Breast epithelium (tissue), 4 donors: ENCODE measurements around the gene ACO2. TPM values are rescaled to one million over a fixed set of nuclear protein-coding genes. Genes with fewer than 3 reads are reported as not detected.
A peak's percentile ranks its signal among the peaks of the same experiment; 100 is the strongest.

ENCODE experiments used
- DNase-seq, 2 donors: peaks; one replicate each; pipeline ENCODE4 v3.0.0-alpha.2; 2019; ENCODE audit warnings: low spot score in 2 of 2
- H3K27ac ChIP-seq, 2 donors: fragments of 200-600 bp; sonication (generic) in 1 of 2; one replicate each; pipeline ENCODE4 v1.5.1; 2016 to 2019; ENCODE audit warnings: mild to moderate bottlenecking in 1 of 2
- H3K27me3 ChIP-seq, 2 donors: fragments of 200-600 bp; sonication (generic) in 1 of 2; one replicate each; pipeline versions ENCODE4 v1.5.1 to v1.6.0; 2017 to 2019; ENCODE audit warnings: control low read depth in 1 of 2, mild to moderate bottlenecking in 1 of 2
- H3K36me3 ChIP-seq: fragments of 200-600 bp; one replicate; pipeline ENCODE4 v1.5.1; 2019
- H3K4me1 ChIP-seq, 2 donors: fragments of 200-600 bp; sonication (generic); one replicate each; pipeline ENCODE4 v1.5.1; 2016 to 2019; ENCODE audit warnings: control low read depth in 1 of 2
- H3K4me3 ChIP-seq, 3 donors: fragments of 200-600 bp; sonication (generic); 1 replicate in 2 of 3; 2 replicates in 1 of 3; pipeline ENCODE4 v1.5.1; 2016 to 2019; ENCODE audit warnings: mild to moderate bottlenecking in 3 of 3, moderate library complexity in 2 of 3
- H3K9me3 ChIP-seq, 2 donors: fragments of 200-600 bp; sonication (generic) in 1 of 2; one replicate each; pipeline ENCODE4 v1.5.1; 2016 to 2019; ENCODE audit warnings: control low read depth in 1 of 2
- CTCF ChIP-seq, 3 donors: fragments of 450-650 bp; IDR thresholded peaks; one replicate each; pipeline ENCODE4 v1.5.1; 2016 to 2017; ENCODE audit warnings: antibody characterized with exemption in 3 of 3, mild to moderate bottlenecking in 3 of 3, moderate library complexity in 3 of 3
- POLR2A ChIP-seq: fragments of 450-650 bp; IDR thresholded peaks from one replicate; pipeline ENCODE4 v1.6.1; 2016; ENCODE audit warnings: antibody characterized with exemption, mild to moderate bottlenecking, moderate library complexity
- POLR2AphosphoS5 ChIP-seq, 3 donors: sonication (generic); formaldehyde crosslinking; IDR thresholded peaks; one replicate each; pipeline ENCODE4 v1.6.1; 2017; ENCODE audit warnings: antibody characterized with exemption in 3 of 3
- intact Hi-C: fragments of 100-400 bp; cut with DNase I; formaldehyde crosslinking; loops from one replicate; pipeline ENCODE4 v1.15.1; 2023; ENCODE audit warnings: low total_unique reads
- total RNA-seq, 3 donors: library from RNA; depleted of rRNA; stranded (reverse); fragments of >200 nt; gene quantifications; one replicate each; pipeline ENCODE4 v1.1.0, GENCODE V29; 2016

The ACO2 gene
- total RNA-seq, 3 donors from 2014 or later: 58.1 to 92.2 (median 65.2) TPM

- intact Hi-C loops: no loop called here
- no peaks in the 10 kb centered on the region for H3K36me3 ChIP-seq
- DNase-seq: no peak
- TF ChIP-seq POLR2AphosphoS5 (IDR thresholded peaks at IDR 0.05) (no peak), POLR2A (no peak), CTCF (IDR thresholded peaks at IDR 0.05) (no peak)
- H3K4me3 ChIP-seq: peak overlapping the region in 2 of 3 donors; percentile 38 to 57
- H3K9me3 ChIP-seq: no peaks in the 10 kb centered on the region
- H3K4me1 ChIP-seq: no peaks in the 10 kb centered on the region
- no peaks in the 10 kb centered on the region for H3K27me3 ChIP-seq
- H3K27ac ChIP-seq: peak overlapping the region in 1 of 2 donors; percentile 52
These were observed 92.9 kb downstream of the ACO2 start for GRCh38 chr22:41561788-41562187.

GRCh38 chr22:41562461-41562860 lies 93.5 kb downstream of the ACO2 start:
- Histone ChIP-seq H3K36me3 (no peaks in the 10 kb centered on the region), H3K27ac (peak overlapping the region; percentile 8 to 61), H3K4me1 (no peaks in the 10 kb centered on the region), H3K27me3 (no peaks in the 10 kb centered on the region), H3K9me3 (no peaks in the 10 kb centered on the region), H3K4me3 (no peak overlapping the region)
- TF ChIP-seq CTCF (IDR thresholded peaks at IDR 0.05) (no peak), POLR2A (no peak), POLR2AphosphoS5 (IDR thresholded peaks at IDR 0.05) (no peak)
- no peak for DNase-seq
- intact Hi-C loops: no loop called here

- Histone ChIP-seq H3K36me3 (no peaks in the 10 kb centered on the region), H3K27me3 (no peaks in the 10 kb centered on the region), H3K4me1 (no peaks in the 10 kb centered on the region), H3K9me3 (no peaks in the 10 kb centered on the region), H3K27ac (peak overlapping the region; percentile 8 to 61), H3K4me3 (no peak overlapping the region)
- intact Hi-C loops: no loop called here
- no peak for DNase-seq
- no peak for TF ChIP-seq POLR2AphosphoS5 (IDR thresholded peaks at IDR 0.05)
- no peak for TF ChIP-seq POLR2A
- TF ChIP-seq CTCF (IDR thresholded peaks at IDR 0.05): no peak
These were observed 94.3 kb downstream of the ACO2 start for GRCh38 chr22:41563051-41563711.

- Histone ChIP-seq H3K4me3 (no peak overlapping the region), H3K9me3 (no peaks in the 10 kb centered on the region), H3K27me3 (no peaks in the 10 kb centered on the region), H3K36me3 (no peaks in the 10 kb centered on the region), H3K4me1 (no peaks in the 10 kb centered on the region), H3K27ac (peak overlapping the region; percentile 10 to 19)
- no peak for DNase-seq
- intact Hi-C loops: no loop called here
- no peak for TF ChIP-seq POLR2A
- no peak for TF ChIP-seq CTCF (IDR thresholded peaks at IDR 0.05)
- no peak for TF ChIP-seq POLR2AphosphoS5 (IDR thresholded peaks at IDR 0.05)
These were observed 95.6 kb downstream of the ACO2 start for GRCh38 chr22:41564563-41564962.

GRCh38 chr22:41565403-41566054 lies 96.6 kb downstream of the ACO2 start:
- Histone ChIP-seq H3K4me3 (no peak overlapping the region), H3K36me3 (no peaks in the 10 kb centered on the region), H3K9me3 (no peaks in the 10 kb centered on the region), H3K4me1 (no peaks in the 10 kb centered on the region), H3K27me3 (no peaks in the 10 kb centered on the region), H3K27ac (peak overlapping the region in 1 of 2 donors; percentile 38)
- intact Hi-C loops: no loop called here
- no peak for DNase-seq
- TF ChIP-seq CTCF (IDR thresholded peaks at IDR 0.05) (no peak), POLR2A (no peak), POLR2AphosphoS5 (IDR thresholded peaks at IDR 0.05) (no peak)
